SHP77 treated with DMSO at 0.1 percent for 48 hours (cell line): ENCODE results near the gene AMHR2.

Experiments
- DNase-seq: peaks from one replicate; lab custom pipeline; 2025; lab: John Stamatoyannopoulos, UW

The AMHR2 gene

GRCh38 chr12:53480491-53481442 lies 57.1 kb downstream of the AMHR2 start:
- no peak for DNase-seq
